ENCODE data around the gene DYNLT2. TPM values are rescaled to one million over a fixed set of nuclear protein-coding genes. Genes with fewer than 3 reads are reported as not detected.

DYNLT2 gene
- total and polyA plus RNA-seq, 2 of the 13 experiments (the other 11 are each of a cell fraction or from before 2014, with no cell fraction given) = 2.1 to 4.3 TPM

GRCh38 chr6:169697115-169697514 lies 54.3 kb downstream of the DYNLT2 start (continued):
- TF ChIP-seq ZNF574 (CRISPR knock-in tag; IDR thresholded peaks at IDR 0.05) (peak; percentile 27; the same call in 1 of the 2 replicates), RAD21 (CRISPR knock-in tag; IDR thresholded peaks at IDR 0.05) (peak; percentile 60), CBX5 (CRISPR knock-in tag; IDR thresholded peaks at IDR 0.05; ENCODE audit: borderline replicate concordance) (peak; percentile 55; the same call in 1 of the 2 replicates), IRF2 (CRISPR knock-in tag; IDR thresholded peaks at IDR 0.05) (0 out of 2 replicates have a peak, but pooled peaks have one; percentile 26), IKZF5 (CRISPR knock-in tag; IDR thresholded peaks at IDR 0.05) (0 out of 2 replicates have a peak, but pooled peaks have one; percentile 37), AHR (CRISPR knock-in tag; IDR thresholded peaks at IDR 0.05) (0 out of 2 replicates have a peak, but pooled peaks have one; percentile 36), ZBTB38 (CRISPR knock-in tag; IDR thresholded peaks at IDR 0.05) (peak; percentile 41; the same call in 1 of the 2 replicates)
- TF ChIP-seq, protein P1, sequence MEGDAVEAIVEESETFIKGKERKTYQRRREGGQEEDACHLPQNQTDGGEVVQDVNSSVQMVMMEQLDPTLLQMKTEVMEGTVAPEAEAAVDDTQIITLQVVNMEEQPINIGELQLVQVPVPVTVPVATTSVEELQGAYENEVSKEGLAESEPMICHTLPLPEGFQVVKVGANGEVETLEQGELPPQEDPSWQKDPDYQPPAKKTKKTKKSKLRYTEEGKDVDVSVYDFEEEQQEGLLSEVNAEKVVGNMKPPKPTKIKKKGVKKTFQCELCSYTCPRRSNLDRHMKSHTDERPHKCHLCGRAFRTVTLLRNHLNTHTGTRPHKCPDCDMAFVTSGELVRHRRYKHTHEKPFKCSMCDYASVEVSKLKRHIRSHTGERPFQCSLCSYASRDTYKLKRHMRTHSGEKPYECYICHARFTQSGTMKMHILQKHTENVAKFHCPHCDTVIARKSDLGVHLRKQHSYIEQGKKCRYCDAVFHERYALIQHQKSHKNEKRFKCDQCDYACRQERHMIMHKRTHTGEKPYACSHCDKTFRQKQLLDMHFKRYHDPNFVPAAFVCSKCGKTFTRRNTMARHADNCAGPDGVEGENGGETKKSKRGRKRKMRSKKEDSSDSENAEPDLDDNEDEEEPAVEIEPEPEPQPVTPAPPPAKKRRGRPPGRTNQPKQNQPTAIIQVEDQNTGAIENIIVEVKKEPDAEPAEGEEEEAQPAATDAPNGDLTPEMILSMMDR (CRISPR knock-in tag; IDR thresholded peaks at IDR 0.05) = peak; percentile 77
- TF ChIP-seq, protein P2, sequence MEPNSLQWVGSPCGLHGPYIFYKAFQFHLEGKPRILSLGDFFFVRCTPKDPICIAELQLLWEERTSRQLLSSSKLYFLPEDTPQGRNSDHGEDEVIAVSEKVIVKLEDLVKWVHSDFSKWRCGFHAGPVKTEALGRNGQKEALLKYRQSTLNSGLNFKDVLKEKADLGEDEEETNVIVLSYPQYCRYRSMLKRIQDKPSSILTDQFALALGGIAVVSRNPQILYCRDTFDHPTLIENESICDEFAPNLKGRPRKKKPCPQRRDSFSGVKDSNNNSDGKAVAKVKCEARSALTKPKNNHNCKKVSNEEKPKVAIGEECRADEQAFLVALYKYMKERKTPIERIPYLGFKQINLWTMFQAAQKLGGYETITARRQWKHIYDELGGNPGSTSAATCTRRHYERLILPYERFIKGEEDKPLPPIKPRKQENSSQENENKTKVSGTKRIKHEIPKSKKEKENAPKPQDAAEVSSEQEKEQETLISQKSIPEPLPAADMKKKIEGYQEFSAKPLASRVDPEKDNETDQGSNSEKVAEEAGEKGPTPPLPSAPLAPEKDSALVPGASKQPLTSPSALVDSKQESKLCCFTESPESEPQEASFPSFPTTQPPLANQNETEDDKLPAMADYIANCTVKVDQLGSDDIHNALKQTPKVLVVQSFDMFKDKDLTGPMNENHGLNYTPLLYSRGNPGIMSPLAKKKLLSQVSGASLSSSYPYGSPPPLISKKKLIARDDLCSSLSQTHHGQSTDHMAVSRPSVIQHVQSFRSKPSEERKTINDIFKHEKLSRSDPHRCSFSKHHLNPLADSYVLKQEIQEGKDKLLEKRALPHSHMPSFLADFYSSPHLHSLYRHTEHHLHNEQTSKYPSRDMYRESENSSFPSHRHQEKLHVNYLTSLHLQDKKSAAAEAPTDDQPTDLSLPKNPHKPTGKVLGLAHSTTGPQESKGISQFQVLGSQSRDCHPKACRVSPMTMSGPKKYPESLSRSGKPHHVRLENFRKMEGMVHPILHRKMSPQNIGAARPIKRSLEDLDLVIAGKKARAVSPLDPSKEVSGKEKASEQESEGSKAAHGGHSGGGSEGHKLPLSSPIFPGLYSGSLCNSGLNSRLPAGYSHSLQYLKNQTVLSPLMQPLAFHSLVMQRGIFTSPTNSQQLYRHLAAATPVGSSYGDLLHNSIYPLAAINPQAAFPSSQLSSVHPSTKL (CRISPR knock-in tag; IDR thresholded peaks at IDR 0.05) = 0 out of 2 replicates have a peak, but pooled peaks have one; percentile 23

All from HepG2 (cell line).